Mucosa of rectum (tissue), 2 donors: Measurements from ENCODE around the gene PHAF1.
A peak's percentile ranks its signal among the peaks of the same experiment; 100 is the strongest.

Source experiments
- H3K27ac ChIP-seq, 2 donors: one replicate each; pipeline ENCODE4 v1.7.0; 2013; ENCODE audit warnings: inconsistent platforms in 2 of 2, low read depth in 2 of 2, low read length in 2 of 2
- H3K27me3 ChIP-seq, 2 donors: one replicate each; pipeline ENCODE4 v1.7.0; 2013; ENCODE audit warnings: low read length in 2 of 2; ENCODE audit not compliant: control insufficient read depth in 2 of 2, insufficient read depth in 2 of 2
- H3K36me3 ChIP-seq, 2 donors: one replicate each; pipeline ENCODE4 v1.7.0; 2013; ENCODE audit warnings: low read length in 2 of 2; ENCODE audit not compliant: control insufficient read depth in 2 of 2, insufficient read depth in 2 of 2
- H3K4me1 ChIP-seq, 2 donors: one replicate each; pipeline ENCODE4 v1.7.0; 2013; ENCODE audit warnings: low read length in 2 of 2, mild to moderate bottlenecking in 1 of 2; ENCODE audit not compliant: control insufficient read depth in 2 of 2, insufficient read depth in 2 of 2
- H3K4me3 ChIP-seq, 2 donors: one replicate each; pipeline ENCODE4 v1.7.0; 2013; ENCODE audit warnings: low read length in 2 of 2
- H3K9ac ChIP-seq, 2 donors: one replicate each; pipeline ENCODE4 v1.7.0; 2013; ENCODE audit warnings: low read length in 2 of 2, low read depth in 1 of 2, mild to moderate bottlenecking in 1 of 2
- H3K9me3 ChIP-seq, 2 donors: one replicate each; pipeline ENCODE4 v1.7.0; 2013; ENCODE audit warnings: low read length in 2 of 2; ENCODE audit not compliant: control insufficient read depth in 2 of 2
- donor health status: healthy.
- donor health status: Normal muscosa, but diverticular disease.

The PHAF1 gene

GRCh38 chr16:67151431-67152097 lies 41.8 kb downstream of the PHAF1 start:
- Histone ChIP-seq H3K4me3 (peak overlapping the region in 1 of 2 donors; percentile 64), H3K9me3 (no peaks in the 10 kb centered on the region), H3K9ac (no peak overlapping the region)

DNA sequence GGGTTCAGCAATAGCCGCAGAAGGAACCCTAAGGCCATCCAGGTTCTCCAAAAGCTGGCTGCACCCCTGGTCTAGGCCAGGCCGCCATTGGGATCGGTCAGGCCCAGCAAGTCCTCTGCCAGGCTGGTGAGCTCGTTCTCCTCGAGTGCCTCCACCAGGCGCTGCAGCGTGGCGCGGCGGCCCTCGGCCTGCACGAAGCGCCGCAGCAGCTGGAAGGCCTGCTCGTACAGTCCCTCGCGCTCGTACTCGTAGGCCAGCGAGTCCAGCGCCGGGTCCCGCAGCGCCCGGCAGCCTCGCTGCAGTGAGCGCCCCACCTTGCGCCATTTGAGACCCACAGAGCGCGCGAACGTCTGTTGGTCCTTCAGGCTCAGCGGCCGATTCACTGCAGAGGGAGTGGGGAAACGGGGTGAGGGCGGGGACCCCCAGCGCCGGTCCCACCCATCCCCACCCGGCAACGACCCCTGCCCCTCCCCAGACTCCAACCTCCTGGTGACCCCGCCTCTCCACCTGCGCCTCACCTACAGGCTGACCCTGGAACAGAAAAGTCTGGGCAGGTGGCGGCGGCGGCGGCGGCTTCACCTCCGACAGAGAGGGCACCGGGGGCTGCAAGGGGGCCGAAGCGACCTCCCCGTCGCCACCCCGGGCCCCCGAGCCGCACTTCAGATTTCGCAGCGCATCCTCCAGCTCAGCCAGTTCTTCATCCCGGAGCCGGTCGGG lies 45.0 kb downstream of the PHAF1 start:
- Histone ChIP-seq H3K4me1 (peaks cover 31 to 37% of the 10 kb centered on the region in 2 donors), H3K9me3 (no peaks in the 10 kb centered on the region), H3K4me3 (peak overlapping the region; percentile 20 to 33), H3K27ac (no peak overlapping the region), H3K36me3 (no peaks in the 10 kb centered on the region), H3K27me3 (no peaks in the 10 kb centered on the region), H3K9ac (no peak overlapping the region)

More at GRCh38 chr16:67151431-67152097, 41.8 kb downstream of the PHAF1 start:
- Histone ChIP-seq H3K36me3 (peaks cover 12 to 18% of the 10 kb centered on the region in 2 donors), H3K27me3 (no peaks in the 10 kb centered on the region), H3K4me1 (peaks cover 16 to 24% of the 10 kb centered on the region in 2 donors), H3K27ac (peak overlapping the region; percentile 62 to 75)

DNA sequence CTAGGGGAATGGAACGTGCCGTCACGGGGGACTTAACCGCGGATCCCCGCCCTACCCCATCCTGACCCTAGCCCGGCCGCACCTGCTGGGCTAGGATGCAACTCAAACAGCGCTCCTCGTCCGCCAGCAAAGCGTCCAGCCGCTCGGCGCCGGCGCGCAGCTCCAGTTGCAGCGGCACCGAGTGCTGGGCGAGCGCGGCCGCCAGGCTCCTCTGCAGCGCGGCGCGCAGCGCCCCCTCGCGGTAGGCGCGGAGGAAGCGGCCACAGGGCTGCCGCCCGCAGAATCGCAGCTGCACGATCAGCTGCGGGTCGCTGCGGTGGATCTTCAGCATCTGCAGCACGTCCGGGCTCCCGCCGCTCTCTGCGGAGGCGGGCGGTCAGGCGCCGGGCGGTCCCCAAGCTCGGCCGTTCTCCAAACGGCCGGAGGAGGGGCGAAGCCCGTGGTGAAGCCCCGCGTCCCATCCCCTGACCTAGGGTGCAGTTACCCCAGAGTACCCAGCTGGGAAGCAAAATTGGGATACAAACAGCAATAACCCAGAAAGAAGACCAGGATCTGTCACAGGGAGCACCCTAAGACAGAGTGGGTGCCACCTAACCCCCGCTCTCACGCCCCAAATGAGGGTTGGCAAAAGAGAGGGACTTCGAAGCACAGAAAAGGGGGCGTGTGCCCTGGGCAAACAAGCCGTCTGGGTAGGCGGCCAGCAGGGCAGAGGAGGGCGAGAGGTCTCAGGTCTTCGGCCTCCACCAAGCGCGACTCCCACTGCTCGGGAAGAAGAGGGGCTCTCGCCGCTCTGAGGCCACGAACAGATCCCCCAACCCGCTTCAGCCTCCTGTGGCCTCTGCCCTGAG lies 45.8 kb downstream of the PHAF1 start:
- Histone ChIP-seq H3K9ac (peak overlapping the region in 1 of 2 donors; percentile 45), H3K9me3 (no peaks in the 10 kb centered on the region), H3K27ac (no peak overlapping the region), H3K4me3 (peak overlapping the region; percentile 20 to 45), H3K36me3 (no peaks in the 10 kb centered on the region), H3K27me3 (no peaks in the 10 kb centered on the region), H3K4me1 (peaks cover 30 to 33% of the 10 kb centered on the region in 2 donors)

DNA sequence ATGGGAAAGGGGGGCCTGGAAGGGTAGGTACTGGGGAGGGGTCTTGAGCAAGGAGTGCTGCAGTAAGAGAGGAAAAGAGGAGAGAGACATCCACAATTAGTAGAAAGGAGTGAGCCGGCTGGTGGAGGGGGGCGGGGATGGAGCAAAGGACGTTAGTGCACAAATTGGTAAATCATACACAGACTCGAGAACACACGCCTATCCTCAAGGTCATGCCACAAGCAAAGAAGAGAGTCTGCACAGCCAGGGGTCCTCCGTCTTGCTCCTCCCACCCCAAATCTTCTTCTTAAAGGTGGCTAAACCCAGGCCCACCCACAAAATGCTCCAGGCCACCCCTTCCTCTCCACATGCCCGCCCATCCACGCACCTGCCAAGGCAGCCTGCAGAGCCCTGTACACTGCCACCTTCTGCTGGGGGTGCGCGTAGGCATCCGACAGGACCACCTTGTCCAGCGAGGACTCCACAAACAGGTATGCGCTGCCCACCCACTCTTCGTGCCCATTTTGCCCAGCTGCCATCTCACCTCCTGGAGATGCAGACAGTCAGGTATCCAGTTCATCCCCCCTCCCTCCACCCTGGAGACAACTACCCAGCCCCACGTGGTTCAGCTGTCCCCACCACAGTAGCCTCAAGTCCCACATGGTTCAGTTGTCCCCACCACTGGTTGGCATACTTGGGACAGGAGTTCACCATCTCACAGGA lies 46.6 kb downstream of the PHAF1 start:
- Histone ChIP-seq H3K27ac (no peak overlapping the region), H3K9me3 (no peaks in the 10 kb centered on the region), H3K36me3 (no peaks in the 10 kb centered on the region), H3K4me3 (peak overlapping the region in 1 of 2 donors; percentile 45), H3K9ac (no peak overlapping the region), H3K27me3 (no peaks in the 10 kb centered on the region), H3K4me1 (peaks cover 30 to 35% of the 10 kb centered on the region in 2 donors)

GRCh38 chr16:67157106-67157748 lies 47.5 kb downstream of the PHAF1 start:
- H3K27ac ChIP-seq: no peak overlapping the region
- H3K4me3 ChIP-seq: no peak overlapping the region
- H3K27me3 ChIP-seq: no peaks in the 10 kb centered on the region
- no peaks in the 10 kb centered on the region for H3K9me3 ChIP-seq
- H3K4me1 ChIP-seq: peaks cover 30 to 38% of the 10 kb centered on the region in 2 donors
- H3K36me3 ChIP-seq: no peaks in the 10 kb centered on the region
- H3K9ac ChIP-seq: no peak overlapping the region

- H3K9me3 ChIP-seq: no peaks in the 10 kb centered on the region
- peak overlapping the region; percentile 94 to 95 for H3K27ac ChIP-seq
- peak overlapping the region in 1 of 2 donors; percentile 88 for H3K4me3 ChIP-seq
- peak overlapping the region in 1 of 2 donors; percentile 28 for H3K9ac ChIP-seq
- H3K27me3 ChIP-seq: peaks cover 0 to 3% of the 10 kb centered on the region in 2 donors
- no peaks in the 10 kb centered on the region for H3K36me3 ChIP-seq
- peaks cover 33 to 46% of the 10 kb centered on the region in 2 donors for H3K4me1 ChIP-seq
These were observed 48.3 kb downstream of the PHAF1 start for GRCh38 chr16:67157892-67158635.

- Histone ChIP-seq H3K9me3 (no peaks in the 10 kb centered on the region), H3K9ac (peak overlapping the region; percentile 95 to 97), H3K4me1 (peaks cover 41 to 55% of the 10 kb centered on the region in 2 donors), H3K27me3 (peaks cover 0 to 3% of the 10 kb centered on the region in 2 donors), H3K36me3 (no peaks in the 10 kb centered on the region), H3K4me3 (peak overlapping the region; percentile 88 to 97), H3K27ac (peak overlapping the region; percentile 94 to 95)
These were observed 49.2 kb downstream of the PHAF1 start for GRCh38 chr16:67158637-67159600.

DNA sequence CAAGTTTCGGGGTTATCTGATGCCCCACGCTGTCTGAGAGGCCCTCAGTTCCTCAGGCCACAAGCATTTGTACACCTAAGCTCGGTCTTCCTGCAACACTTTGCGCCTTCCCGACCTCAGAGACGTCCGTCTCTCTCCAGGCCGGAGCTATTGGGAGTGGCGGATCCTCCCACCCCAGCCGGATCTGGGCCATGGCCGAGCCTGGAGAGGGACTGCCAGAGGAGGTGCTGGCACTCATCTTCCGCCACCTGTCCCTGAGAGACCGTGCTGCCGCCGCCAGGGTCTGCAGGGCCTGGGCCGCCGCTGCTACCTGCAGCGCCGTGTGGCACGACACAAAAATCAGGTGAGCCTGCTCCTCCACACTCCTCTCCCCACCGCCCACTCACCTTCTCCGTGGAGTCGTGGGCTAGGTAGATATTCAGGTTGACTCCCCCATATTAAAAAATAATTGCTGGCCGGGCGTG lies 51.9 kb downstream of the PHAF1 start:
- peaks cover 43 to 55% of the 10 kb centered on the region in 2 donors for H3K4me1 ChIP-seq
- H3K27ac ChIP-seq: no peak overlapping the region
- no peak overlapping the region for H3K9ac ChIP-seq
- no peak overlapping the region for H3K4me3 ChIP-seq
- H3K9me3 ChIP-seq: no peaks in the 10 kb centered on the region
- peaks cover 7 to 8% of the 10 kb centered on the region in 2 donors for H3K27me3 ChIP-seq
- no peaks in the 10 kb centered on the region for H3K36me3 ChIP-seq
